Endometrial microvascular endothelial cells (primary cell): Measurements from ENCODE around the gene DNAJC5G. TPM values are rescaled to one million over a fixed set of nuclear protein-coding genes. Genes with fewer than 3 reads are reported as not detected.
"Not testable (repeated sequence)": the region's sequence is repeated elsewhere in the genome, so short reads cannot be mapped to it uniquely, and the experiment has no call there.

Source experiments
- in situ Hi-C: cut with HindIII; loops from 2 replicates; pipeline ENCODE4 v1.10.0; 2017; ENCODE audit warnings: low sequenced_read_pairs, low pct_unique_long_range_greater_than_20kb; ENCODE audit errors: inconsistent ontology term
- total RNA-seq: library from RNA; depleted of rRNA; stranded (reverse); fragments of >200 nt; gene quantifications from one replicate; pipeline ENCODE4 v1.2.3, GENCODE V29; 2015; ENCODE audit errors: inconsistent ontology term

Gene DNAJC5G
- total RNA-seq, 1 donor from 2014 or later = not detected

GRCh38 chr2:27249891-27250651 is 25.2 kb upstream of the DNAJC5G start:
- in situ Hi-C loops = no loop called here

DNA sequence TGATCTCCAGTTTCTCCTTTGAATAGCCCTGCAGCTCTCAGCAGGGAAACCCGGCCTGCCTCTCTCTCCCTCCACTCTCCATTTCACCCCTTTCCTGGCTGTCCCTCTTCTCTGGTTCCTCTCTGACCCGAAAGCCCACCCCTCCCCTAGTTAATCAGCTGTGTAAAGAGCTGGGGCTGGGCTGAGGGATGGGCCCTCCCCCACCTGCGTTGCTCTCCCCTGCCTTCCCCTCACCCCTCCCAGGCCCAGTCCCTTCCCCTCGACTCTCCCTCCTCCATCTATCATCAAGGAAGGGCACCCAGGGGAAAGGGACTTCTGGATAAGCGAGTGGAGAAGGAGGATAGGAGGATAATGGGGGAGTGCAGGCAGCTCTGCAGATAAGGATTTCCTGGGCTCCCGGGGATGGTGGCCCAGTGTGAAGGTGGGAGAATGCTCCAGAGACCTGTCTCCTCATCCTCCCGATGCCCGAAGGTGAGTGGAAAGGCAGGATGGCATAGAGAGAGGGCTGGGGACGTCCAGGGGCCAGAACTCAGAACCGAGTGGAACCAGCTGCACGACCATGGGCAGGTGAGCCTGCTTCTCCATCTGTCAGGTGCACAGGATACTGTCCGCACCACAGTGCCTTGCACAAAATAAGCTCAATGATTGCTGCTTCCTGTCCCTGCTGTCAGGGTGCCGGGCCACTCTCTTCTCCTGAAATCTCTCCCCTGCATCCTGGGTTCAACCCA is 24.4 kb upstream of the DNAJC5G start:
- in situ Hi-C loops = no loop called here

DNA sequence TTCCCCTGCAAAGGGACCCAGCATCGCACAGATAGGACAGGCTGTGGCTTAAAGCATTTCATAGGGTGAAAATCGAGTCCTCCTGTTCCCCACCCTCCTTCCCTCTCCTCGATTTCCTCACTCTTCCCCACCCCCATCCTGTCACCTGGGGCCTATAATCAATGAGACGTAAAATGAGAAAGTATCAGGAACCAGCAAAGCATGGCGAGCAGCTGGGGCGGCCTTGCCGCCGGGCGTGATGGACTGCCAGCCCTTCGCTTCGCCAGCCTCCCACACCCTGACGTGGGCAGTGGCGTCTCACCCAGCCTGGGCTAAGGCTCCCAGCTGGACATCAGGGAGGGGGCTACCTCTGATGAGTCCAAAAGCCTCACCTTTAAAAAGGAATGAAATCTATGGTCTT is 23.5 kb upstream of the DNAJC5G start:
- in situ Hi-C loops = no loop called here

DNA sequence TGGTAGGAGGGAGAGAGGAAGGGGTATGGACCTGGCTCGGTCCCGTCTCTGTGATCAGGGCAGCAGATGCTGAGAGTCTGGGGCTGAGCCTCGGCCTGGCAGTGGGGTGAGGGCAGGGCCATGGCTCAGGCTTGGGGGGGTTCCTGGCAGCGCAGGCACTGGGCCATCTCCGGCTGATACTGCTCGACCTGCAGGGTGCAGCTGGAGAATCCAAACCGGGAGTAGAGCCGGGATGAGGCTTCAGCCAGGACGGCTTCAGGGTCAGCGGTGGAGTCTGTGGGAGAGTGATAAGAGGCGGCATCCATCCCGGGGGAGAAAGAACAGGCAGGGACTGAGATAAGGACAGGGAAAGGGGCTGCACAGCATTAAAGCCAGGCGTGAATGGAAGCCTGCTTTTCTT is 20.0 kb upstream of the DNAJC5G start:
- in situ Hi-C loops = no loop called here

GRCh38 chr2:27255660-27256059 is 19.6 kb upstream of the DNAJC5G start:
- in situ Hi-C loops = no loop called here

DNA sequence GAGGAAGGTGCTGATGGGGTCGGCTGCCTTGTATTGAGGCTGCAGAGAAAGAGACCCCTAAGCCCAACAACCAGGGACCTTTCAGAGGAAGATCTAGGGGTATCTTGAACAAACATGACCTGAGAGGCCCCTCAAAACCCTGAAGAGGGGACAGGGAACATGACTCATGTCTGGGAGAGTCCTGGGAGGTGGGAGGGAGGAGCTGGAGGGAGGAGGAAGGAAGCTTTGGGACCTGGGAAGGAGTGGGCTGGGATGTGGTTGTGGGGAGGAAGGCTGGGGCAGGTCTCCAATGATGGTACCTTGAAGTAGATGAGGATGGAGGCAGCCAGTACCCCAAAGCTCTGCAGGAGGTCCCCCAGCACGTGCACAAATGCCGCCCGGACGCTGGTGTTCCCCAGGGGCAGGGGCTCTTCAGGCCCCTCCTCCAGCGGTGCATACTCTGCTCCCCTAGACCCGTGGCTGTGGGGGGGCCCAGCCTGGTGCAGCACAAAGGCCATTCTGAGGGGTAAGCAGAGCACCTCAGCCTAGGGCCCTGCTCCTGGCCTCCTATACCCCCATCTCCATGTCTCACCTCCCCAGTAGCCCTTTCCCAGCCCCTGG is 18.3 kb upstream of the DNAJC5G start:
- in situ Hi-C loops = no loop called here

GRCh38 chr2:27258051-27258450 is 17.2 kb upstream of the DNAJC5G start:
- in situ Hi-C loops = no loop called here

GRCh38 chr2:27261241-27261925 is 13.8 kb upstream of the DNAJC5G start:
- in situ Hi-C loops = no loop called here

- in situ Hi-C loops = no loop called here
Measured at GRCh38 chr2:27261926-27262298, 13.3 kb upstream of the DNAJC5G start.

DNA sequence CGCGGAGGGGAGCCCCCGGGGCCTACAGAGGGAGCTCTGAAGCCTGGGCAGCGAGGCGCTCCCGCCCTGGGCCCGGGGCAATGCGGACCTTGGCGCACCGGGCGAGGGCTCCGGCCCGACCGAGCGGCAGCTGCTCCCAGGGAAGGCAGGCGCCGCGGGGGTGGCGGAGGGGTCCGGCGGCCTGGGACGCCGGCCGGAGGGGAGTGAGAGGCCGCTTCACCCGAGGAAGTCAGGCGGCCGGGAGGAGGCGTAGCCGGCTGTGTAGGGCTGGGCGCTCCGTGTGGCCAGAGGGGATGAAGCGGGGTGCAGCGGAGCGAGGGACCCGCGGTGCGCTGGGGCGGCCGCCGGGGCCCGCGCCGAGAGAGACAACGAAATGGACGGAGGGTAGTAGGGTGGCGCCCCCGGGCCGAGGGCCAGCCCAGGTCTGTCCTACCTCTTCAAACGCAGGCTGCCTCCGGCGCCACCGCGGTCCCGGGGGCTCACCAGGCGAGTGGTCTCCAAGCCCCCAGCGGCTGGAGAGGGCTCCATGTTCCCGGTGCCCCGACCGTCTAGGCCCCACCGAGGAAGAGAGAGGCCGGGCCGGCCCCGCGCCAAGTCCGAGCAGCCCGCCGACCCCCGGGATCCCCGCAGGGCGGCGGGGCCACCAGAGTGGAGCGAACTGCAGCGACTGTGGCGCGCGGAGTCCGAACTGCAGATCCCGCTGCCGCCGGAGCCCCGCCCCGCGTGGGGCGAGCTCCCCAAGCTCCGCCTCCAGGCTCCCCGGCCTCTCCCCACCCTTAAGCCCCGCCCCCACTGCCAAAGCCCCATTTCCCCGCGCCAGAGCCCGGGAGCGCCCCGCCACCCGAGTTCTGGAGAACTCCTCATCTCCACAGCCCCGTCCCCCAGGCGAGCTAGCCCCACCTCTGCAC is 12.6 kb upstream of the DNAJC5G start, which contains the start of gene SLC30A3:
SLC30A3 (minus strand) TSS at position 669 of the 908 bp plus-strand sequence; CDS start at position 528, 141 bp downstream.
- in situ Hi-C loops = no loop called here

GRCh38 chr2:27263287-27264252 is 11.7 kb upstream of the DNAJC5G start:
- in situ Hi-C loops = no loop called here

DNA sequence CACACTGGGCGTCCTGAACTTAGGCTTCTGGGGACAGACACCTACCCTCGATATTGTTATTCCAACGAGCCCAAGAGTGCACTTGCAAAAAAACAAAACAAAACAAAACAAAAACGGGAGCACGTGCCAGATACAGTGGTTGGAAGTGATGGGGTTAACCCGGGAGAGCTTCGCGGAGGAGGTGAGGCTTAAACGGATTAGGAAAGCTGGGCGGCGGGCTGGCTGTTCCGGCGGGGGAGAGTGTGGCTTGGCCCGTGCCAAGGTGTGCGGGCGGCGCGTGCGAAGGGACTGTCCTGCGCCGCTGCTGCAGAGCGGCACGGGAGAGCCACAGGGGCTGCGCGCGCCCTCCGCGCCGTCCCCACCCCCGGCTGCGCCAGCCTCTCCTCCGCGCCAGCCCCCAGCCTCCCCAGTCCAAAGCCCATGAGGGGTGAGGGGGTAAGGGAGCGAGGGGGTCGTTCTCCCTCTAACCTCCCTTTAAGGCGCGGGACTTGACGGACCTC is 10.9 kb upstream of the DNAJC5G start:
- in situ Hi-C loops = no loop called here

DNA sequence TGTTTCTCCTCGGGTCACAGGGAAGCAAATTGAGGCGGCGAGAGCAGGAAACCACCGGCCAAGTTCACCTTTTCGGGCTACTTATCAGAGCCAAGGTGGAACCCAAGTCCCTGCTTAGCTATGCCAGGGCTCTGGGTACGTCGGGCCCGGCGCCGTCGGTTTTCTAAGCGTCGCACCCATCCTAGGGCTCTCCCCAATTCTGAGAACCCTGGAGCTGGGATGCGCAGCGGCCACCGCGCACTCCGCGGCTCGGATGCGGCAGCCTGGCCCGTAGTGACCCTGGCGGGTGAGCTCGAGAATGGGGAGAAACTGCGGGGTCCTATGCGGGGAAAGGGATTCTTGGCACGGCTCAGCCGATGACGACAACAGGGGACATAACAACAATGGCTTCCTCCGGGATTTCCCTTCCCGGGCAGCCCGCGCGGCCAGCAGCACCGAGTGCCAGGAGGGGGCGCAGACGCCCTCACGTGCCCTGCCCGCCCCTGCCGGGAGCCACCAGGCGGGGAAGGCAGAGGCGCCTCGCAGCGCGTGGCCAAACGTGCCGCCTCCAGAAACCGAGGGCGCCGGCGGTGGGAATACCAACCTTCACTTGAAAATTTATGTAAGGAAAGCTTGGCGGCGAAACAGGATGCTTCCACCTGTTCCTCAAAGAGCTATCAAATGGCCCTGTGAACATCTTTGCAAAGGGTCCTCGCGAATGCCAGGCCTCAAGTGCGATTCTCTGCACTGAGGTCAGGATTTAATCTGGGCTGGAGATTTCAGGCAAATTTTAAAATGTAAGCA is 10.3 kb upstream of the DNAJC5G start:
- in situ Hi-C loops = no loop called here

DNA sequence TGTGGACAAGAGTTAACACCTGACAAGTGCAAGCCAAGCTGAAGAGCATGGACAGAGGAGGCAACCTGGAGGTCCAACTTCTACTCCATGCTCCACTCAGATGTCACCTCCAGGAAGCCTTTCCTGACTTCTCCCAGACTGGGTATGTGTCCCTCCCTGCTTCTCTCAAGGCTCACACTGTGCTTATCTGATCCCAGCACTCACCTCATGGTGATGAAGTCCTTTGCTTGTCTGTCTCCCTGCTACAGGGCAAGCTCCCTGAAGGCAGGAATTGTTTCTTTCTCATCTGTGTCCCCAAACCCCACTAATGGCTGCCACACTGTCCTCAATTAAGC is 9.7 kb upstream of the DNAJC5G start:
- in situ Hi-C loops = no loop called here

GRCh38 chr2:27268296-27268695 is 6.9 kb upstream of the DNAJC5G start:
- in situ Hi-C loops = not testable (repeated sequence)

GRCh38 chr2:27270131-27270530 is 5.1 kb upstream of the DNAJC5G start:
- in situ Hi-C loops = no loop called here

GRCh38 chr2:27270670-27271069 is 4.6 kb upstream of the DNAJC5G start:
- in situ Hi-C loops = no loop called here
